ENCODE measurements around the gene GRK3.

GRK3 gene

DNA sequence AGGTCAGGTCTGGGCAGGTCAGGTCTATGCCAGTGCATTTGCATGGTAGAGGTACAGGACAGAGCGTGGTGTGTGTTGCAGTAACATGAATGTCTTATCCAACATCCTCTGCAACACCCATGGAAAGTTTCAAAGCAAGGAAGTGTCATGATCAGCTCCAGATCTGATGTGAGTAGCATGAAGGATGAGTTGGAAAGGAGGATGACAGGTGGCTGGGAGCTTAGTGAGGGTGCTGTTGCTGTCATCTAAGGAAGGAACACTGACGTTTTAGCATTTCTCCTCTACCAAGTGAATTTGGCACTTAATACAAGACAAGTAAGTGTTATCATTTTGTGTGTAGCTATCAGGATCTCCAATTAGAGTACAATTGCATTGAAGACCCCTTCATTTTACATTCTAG, 65.1 kb downstream of the GRK3 start:
- no peak for DNase-seq

DNA sequence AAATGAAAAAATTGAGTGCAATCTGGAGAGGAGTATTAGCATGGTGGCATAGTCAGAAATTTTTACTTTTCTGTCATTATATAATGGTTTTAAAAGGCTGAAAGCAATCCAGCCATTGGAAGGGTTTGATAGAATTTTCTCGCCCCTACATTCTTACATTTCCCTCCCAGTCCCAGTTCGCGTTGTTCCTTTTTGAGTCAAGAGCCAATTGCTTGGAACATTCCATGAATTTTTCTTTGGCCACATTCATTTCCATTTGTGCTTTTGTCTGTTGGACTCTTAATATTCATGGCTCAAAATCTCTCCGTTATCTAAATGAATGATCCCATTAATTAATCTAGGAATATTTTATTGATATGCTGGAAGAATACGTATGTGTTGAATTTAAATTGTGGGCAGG, 66.0 kb downstream of the GRK3 start:
- DNase-seq = no peak

DNA sequence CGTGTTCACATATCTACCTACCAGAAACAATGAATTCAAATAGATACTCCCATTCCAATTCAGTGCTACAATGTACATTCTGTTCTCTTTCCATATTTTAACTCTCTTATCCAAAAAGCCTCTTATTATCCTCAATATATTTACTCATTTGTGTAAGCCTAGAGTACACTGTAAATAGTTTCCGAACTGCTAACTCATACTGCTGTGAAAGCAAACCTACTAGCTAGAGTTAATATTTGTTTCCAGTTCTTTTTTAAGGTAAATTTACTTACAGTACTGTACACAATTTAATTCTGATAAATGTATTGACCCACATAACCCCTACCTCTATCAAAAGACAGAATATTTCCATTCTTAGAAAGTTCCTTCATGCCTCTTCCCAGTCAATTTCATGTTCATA, 71.8 kb downstream of the GRK3 start:
- no peak for DNase-seq

DNA sequence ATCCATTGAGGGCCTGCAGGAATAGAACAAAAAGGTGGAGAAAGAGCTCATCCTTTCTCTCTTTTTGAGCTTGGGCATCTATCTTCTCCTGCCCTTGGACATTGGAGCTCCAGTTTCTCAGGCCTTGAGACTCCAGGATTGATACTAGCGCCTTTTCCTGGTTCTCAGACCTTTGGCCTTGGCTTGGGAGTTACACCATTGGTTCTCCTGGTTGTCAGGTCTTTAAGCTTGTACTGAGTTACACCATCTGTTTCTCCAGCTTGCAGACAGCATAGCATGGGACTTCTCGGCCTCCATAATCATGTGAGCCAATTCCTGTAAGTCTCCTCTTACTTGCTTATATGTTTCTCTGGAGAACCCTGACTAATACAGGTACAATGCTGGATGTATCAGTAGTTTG, 72.6 kb downstream of the GRK3 start:
- DNase-seq = no peak

DNA sequence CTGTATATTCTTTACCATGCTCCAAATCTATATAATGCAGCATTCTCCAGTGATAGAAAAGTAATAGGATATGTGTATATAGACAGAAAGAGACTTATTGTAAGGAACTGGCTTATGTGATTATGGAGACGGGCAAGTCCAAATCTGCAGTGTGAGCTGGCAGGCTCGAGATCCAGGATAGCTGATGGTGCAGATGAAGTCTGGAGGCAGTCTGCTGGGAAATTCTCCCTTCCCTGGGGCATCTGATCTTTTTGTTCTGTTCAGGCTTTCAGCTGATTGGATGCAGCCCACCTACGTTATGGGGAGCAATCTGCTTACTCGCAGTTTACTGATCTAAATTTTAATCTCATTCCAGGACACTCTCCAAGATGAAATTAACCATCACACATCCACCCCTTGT, 73.2 kb downstream of the GRK3 start:
- no peak for DNase-seq

DNA sequence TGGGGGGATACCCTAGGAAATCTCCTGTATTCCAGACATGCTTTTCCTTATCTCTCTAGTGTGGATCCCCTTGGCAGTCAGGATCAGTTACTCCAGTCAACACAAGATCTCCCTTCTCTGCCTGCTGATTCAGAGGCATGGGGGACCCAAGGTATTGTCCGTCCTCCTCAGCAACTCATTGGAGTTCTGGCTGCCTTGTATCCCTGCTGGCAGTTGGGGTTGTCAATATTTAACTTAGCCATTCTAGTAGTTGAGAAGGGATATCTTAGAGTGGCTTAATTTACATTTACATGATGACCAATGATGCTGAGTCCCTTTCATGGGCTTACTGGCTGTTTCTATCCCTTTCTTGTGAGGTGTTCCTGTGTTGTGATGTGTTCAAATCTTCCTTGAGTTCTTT, 74.2 kb downstream of the GRK3 start:
- DNase-seq = no peak

DNA sequence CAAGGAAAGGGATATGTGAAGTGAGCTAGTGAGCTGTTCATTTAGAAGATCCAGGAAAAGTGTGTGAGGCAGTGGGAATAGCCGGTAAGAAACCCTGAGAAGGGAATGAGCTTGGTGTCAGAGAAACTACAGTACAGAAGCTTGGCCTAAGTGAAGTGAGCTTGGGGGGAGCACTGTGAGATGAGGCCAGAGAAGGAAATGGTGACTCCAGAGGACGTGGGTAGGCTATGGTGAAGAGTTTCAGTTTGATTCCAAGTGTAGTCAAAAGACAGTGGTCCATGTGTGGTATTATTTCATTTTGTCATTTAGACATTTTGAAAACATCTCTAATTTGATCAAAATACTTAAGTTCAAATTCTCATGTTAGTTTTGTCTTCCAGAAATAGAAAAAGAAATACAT, 77.2 kb downstream of the GRK3 start:
- no peak for DNase-seq

DNA sequence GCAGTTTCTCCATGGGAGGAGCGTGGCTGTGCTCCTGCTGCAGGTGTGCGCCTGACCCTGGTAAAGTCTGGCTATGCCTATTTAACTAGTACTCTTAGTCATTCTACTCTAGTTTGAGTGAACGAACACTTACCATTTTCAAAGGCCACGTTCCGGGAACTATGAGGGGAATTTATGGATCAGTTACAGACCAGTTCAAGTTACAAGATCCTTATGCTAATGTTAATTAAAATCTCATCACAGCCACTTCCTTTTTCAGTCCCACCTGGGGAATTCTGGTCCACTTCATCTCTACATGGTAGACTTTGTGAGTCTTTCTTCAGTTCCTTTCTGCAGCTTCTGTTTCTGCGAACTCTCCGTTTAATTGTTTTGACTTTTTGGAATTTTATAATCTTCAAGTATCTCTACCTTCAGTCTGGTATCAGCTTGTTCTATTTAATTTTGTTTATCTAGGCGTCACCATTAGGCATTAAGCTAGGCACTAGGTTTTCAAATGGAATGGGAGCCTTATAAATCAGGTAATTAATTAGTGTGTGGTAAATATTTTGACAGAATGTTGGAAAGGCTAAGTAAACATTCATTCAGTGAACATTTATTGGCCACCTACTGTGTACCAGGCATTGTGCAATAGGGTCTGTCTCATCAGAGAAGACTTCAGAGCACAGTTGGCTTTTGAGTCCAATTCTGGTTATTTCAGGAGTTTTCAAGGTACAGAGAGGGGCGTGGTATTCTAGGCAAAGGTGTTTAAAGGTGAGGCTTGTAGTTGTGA, 78.9 kb downstream of the GRK3 start:
- DNase-seq = no peak

DNA sequence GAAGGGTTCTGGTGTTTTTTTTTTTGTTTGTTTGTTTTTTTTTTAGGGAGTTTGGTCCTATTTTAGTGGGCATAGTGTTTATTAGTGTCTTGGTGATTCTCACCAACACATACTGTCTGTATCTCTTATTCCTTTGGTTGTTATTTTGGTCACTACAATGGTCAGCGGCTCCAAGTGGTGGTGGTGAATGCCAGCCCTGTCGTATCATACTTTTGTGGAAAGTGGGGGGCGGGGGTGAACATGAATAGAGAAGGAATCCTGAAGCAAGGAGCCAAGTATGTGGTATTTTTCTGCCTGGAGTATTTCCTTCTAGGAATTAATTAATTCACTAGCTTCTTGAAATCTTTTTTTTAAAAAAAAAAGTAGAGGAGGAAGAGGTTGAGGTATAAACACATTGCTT, 79.6 kb downstream of the GRK3 start:
- no peak for DNase-seq

DNA sequence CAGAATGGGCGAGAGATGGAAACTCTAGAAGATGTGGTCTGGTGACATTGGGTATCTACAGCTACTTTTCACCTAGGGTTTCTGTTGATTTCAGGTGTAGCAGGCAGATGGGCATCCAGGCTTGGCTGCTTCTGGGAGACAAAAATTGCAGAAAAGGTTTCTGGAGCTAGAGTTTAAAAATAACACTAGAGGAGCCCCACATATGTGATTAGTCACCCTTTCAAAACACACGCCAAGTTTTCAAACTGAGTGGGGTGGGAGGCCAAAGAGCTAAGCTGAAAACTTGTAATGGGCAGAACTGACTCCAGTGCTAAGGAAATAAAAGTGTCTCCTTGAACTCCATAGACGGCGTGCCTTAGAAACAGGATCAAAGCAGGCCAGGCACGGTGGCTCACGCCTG, 80.8 kb downstream of the GRK3 start:
- no peak for DNase-seq

DNA sequence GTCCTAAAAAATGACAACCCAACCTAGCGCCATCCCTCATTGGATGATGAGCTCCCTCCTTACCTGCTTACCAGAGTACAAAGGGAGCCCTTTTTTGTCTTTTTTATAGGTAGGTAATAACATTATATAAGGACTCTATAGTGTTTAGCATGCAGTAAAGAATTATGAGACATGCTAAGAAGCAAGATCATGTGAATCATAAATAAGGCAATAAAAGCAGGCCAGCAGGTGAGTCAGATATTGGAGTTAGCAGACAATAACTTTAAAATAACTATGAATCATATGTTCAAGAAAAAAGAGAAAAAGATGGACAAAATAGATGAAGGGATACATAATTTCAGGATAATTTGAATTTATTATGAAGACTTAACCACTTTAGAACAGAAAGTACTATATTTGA, 81.5 kb downstream of the GRK3 start:
- no peak for DNase-seq

DNA sequence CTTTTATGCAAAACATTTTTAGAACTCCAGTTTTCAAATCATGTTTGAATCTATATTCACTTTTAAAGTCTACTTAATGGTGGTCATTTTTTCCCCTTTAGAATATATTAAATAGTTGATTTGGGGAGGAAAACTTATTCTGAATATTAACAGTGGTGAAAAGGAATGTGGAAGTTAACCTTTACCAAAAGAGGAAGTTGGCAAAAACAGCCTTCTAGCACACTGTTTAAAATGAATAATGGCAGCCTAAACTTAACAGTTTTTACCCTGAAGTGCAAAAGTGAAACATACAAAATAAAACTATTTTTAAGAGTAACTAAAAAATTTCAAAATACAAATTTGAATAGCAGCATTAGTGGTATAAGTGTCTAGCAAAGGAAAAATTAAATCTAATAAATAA, 86.4 kb downstream of the GRK3 start:
- DNase-seq = no peak

DNA sequence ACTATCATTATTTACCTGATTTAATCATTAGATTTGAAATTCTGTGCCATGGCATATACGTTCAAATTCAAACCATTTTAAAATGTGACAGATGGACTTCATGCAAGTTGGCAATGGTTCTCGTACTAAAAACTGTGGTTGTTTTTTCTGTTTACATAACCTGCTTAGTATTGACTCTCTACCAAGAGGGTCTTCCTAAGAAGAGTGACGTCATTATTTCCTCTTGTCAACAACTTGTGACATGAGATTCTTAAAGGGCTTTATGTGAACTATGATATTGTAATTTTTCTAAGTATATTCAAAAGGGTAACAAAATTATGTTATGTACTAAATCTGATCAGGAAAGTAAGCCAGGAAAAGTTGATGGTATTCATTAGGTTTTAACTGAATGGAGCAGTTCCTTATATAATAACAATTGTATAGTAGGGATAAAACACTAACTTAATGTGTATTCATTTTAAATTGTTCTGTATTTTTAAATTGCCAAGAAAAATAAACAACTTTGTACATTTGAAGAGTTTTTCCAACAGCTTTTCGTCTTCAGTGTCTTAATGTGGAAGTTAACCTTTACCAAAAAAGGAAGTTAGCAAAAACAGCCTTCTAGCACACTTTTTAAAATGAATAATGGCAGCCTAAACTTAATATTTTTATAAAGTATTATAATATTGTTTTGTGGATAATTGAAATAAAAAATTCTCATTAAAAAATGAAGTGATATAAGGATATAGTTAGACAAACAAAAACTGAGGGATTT, 87.0 kb downstream of the GRK3 start:
- no peak for DNase-seq

DNA sequence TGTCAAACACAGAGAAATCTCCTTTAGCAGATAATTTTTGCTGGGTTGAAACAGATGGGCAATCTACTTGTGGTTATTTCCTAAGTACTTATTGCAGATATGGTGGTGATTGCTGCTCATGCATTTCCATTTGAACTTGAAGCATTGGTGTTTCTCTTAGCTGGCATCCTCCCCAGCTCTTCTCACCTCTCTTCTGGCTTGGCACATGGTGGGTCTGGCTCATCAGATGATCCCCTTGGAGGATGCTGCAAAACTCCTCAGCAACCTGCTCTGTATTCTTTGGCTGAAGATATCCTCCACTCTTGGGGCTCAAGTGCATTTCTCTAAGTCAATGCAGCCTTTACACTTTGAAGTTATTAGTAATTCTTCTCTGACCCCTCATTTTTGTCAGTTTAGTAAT, 90.2 kb downstream of the GRK3 start:
- DNase-seq = no peak

DNA sequence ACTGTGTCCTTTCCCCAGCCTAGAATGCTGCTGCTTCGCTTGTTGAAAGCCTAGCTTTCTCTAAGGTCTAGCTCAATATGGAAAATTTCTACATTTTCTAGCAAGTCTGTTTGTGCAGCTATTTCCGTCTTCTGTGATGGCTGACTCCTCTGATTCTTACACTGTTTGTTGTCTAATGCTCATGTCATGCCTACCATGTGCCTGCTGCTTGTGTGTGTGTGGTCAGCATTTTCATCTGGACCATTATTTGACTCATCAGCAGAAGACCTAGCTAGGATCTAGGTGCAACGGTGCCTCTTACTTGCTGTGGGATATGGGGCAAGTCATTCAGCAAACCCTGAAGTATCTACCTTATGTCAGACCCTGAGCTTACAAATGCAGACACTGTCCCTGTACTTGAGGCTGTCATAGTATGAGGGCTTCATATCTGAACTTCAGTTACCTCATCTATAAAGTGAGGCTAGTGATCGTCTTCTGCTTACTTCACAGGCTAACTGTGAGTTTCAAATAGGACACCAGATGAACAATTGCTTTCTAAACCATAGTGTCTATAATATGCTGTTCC, 91.0 kb downstream of the GRK3 start:
- DNase-seq = no peak

DNA sequence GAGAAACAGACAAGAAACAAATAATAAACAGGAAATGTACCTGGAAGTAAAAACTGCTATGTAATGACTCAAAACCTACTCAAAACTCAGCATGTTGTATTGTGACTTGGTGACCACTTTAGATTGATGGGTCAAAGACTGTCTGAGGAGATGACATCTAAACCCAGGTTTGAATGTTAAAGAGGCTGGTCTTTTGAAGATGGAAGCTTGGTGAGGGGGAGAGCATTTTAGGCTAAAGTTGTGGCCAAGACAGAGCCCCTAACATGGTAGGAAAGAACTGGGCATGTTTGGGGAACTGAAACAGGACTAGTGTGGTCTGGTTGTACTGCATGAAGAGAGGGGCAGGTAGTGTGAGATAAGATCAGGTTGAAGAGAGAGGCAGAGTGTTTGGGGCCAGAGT, 92.2 kb downstream of the GRK3 start:
- DNase-seq = no peak

DNA sequence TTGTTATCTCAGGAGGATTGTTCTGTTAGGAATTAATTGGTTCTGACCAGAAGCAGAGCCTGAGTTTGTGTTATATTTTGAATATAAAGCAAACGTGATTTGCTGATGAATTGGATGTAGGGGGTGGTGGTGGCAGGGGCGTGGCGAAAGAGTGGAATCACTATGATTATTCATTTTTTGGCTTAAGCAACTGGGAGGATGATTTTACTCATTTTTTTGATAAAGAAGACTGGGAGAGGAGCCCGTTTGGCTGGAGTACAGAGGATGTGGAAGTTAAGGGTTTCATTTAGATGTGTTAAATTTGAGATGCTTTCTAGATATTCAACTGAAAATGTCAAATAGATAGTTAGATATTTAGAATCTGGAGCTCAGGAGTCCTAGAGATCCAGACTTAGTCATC, 94.2 kb downstream of the GRK3 start:
- DNase-seq = no peak

DNA sequence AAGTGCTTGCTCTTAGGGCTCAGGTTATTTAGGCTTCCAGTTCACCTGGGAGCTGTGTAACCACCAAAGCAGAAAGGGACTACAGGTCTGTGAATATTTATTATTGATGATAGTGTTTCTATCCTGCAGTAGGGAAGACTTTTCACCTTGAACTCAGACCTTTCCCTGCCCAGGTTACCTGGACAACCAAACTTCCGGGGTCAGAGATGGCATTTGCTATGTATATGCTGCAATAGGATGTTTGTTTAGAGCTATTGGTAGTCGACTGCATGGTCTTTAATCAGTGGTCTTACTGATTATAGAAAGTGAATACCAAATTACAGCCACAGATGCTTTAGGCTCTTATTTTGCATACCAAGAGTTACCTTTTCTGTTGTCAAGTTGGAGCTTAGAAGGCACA, 94.9 kb downstream of the GRK3 start:
- DNase-seq = no peak

DNA sequence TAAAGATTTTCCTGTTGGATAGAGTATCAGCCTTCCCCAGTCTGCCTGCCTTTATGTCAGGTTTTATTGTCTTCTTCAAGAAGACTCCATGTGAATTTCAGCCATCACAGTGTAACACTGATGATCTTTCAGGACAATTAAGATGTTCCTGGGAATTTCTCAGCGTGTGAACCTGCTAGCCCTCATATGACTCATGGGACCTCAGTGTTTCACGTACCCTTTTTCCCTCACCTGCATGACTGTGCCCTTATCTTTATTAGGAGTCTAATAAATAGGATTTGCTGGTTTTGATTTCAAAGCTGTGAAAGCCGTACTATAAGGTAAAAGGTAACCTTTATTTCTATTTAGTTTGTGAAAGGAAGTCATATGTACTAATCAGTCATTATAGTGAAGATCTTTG, 95.9 kb downstream of the GRK3 start:
- DNase-seq = no peak

DNA sequence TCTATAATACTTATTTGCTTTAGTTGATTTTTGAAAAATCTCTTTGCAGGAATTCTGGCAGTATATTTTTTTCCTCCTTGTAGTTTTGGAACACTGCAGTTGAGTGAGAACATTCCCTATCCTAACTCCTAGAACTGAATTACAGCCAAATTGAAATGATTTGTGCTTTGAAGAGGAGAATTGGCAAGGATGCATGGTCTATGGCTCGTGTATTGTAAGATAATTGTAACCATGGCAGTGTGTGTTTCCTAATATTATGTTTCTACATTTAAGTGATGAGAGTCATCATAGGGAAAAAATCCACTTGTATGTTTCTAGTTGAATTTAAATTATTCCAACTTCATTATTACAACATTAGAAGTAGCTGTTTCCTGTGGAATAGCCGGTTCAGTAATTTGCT, 96.6 kb downstream of the GRK3 start:
- no peak for DNase-seq

DNA sequence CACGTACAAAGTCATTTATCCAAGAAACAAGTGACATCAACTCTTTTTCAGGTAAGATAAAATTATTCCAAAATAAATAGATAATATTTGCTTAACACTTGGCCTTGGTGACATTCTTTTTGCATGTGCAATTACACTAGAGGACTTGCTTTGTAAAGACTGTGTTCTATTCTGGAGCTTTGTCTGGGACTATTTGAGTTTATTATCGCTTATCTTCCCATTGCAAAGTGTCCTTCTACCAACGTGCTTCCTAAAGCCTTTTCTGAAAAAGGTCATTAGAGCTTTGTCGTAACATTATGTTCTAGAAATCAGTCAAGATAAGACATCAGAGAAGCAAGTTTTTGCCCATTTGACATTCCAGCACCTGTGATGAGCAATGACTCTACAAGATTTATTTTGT, 99.2 kb downstream of the GRK3 start:
- DNase-seq = no peak

DNA sequence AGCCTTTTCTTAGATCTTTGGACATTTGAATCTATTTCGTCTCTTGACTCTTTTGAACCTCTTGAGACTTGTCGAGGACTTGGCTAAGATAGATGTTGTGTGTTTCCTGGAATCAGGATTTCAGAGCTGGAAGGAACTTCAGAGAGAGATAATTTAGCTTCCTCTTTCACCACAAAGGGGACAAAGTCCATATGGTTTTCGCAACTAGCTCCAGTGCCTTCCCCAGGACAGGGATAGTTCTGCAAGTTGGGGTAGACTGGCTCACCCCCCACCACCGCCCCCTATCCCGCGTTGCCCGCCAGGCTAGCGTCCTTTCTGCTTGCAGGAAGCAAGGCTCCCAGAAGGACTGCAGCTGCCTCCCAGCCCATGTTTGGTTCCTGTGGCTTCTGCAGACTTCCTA, 101.8 kb downstream of the GRK3 start:
- no peak for DNase-seq

DNA sequence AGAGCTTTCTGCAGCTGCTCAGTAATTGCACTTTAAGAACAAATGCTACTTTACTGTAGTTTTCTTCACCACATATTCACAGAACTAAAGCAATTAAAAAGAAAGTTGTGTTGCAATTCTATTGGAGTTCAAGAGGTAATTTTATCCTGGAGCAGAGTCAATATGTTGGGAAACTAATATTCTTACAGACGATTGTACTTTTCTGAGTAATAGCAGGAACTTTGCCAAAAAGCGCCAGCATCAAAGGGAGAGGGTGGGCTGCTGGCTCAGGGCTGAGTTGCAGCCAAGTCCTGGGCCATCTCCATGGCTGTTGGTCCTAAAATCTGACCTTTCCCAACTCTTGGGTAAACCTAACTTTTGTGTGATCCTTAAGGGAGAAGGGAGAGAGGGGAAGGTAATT, 104.0 kb downstream of the GRK3 start:
- no peak for DNase-seq

DNA sequence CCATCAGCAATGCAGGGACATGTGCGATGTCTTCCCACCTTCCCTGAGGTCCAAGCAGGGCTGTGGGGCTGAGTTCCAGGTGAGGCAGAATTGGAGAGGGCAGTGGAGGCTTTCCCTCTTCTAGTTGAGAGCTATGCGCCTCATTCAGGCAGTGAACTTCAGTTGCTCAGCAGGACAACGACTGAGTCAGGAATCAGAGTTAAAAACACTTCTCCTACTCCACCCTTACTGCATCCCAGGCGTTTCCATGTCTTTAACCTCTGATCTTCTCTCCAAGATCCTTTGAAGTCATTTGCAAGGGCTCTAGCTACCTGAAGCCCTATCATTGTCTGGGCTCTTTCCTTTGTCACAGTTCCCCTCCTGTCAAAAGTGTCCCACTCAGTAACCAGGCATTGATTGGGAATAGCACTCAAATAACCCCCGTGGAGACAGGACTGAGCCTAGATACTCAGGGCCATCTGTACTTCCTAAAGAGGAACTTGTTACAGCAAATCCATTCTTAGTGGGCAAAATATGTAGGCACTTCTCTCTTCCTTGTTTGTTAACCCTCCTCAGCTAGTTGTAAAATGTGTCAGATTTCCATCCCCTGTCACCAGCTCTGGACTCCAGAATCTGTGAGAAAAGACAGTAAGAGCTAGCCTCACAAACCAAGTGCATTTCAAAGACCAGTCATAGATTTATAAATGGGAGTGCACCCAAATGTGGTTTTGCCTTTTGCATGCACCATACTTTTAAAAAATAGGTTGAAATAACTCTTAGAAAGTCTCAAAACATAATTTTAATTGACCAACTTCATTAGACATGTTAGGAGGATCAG, 105.0 kb downstream of the GRK3 start:
- DNase-seq = no peak
